MM.1S (cell line): ENCODE measurements around the gene RABGAP1L.

Experiments used
- DNase-seq: peaks from one replicate; pipeline ENCODE4 v3.0.0-alpha.2; 2015
- H2AFZ ChIP-seq: fragments of 300-600 bp; sonication (generic); 2 replicates; pipeline ENCODE4 v1.6.0; 2016; ENCODE audit warnings: antibody characterized with exemption, low read length
- H3F3A ChIP-seq: fragments of 300-600 bp; sonication (generic); 2 replicates; pipeline ENCODE4 v1.6.1; 2016; ENCODE audit warnings: mild to moderate bottlenecking, antibody characterized with exemption, low read length, moderate library complexity, mixed read lengths; ENCODE audit not compliant: insufficient read depth
- H3K27ac ChIP-seq: fragments of 300-600 bp; sonication (generic); 2 replicates; pipeline ENCODE4 v1.5.1; 2016; ENCODE audit warnings: mild to moderate bottlenecking, low read length
- H3K27me3 ChIP-seq: fragments of 300-600 bp; sonication (generic); replicated peaks from 2 replicates; pipeline ENCODE4 v1.6.0; 2016; ENCODE audit warnings: low read length; ENCODE audit not compliant: insufficient read depth
- H3K36me3 ChIP-seq: fragments of 300-600 bp; sonication (generic); replicated peaks from 2 replicates; pipeline ENCODE4 v1.6.1; 2016; ENCODE audit warnings: mild to moderate bottlenecking, low read length, mixed read lengths; ENCODE audit not compliant: insufficient read depth
- H3K4me1 ChIP-seq: fragments of 300-600 bp; sonication (generic); 2 replicates; pipeline ENCODE4 v1.6.1; 2016; ENCODE audit warnings: low read length, mixed read lengths
- H3K4me2 ChIP-seq: fragments of 300-600 bp; sonication (generic); 2 replicates; pipeline ENCODE4 v1.6.0; 2016; ENCODE audit warnings: low read depth, low read length
- H3K4me3 ChIP-seq: fragments of 300-600 bp; sonication (generic); 2 replicates; pipeline ENCODE4 v1.5.1; 2016; ENCODE audit warnings: low read length, mixed read lengths
- H3K79me2 ChIP-seq: fragments of 300-600 bp; sonication (generic); 2 replicates; pipeline ENCODE4 v1.6.1; 2016; ENCODE audit warnings: mixed run types, low read length, mixed read lengths
- H3K9ac ChIP-seq: fragments of 300-600 bp; sonication (generic); 2 replicates; pipeline ENCODE4 v1.6.1; 2016; ENCODE audit warnings: low read length, mixed read lengths
- H3K9me2 ChIP-seq: fragments of 300-600 bp; sonication (generic); replicated peaks from 2 replicates; pipeline ENCODE4 v1.6.1; 2016; ENCODE audit warnings: mild to moderate bottlenecking, low read length, mixed read lengths; ENCODE audit not compliant: insufficient read depth
- H3K9me3 ChIP-seq: fragments of 300-600 bp; sonication (generic); replicated peaks from 2 replicates; pipeline ENCODE4 v1.6.1; 2016; ENCODE audit warnings: mild to moderate bottlenecking, low read length, mixed read lengths; ENCODE audit not compliant: insufficient read depth
- H4K20me1 ChIP-seq: fragments of 300-600 bp; sonication (generic); 2 replicates; pipeline ENCODE4 v1.6.1; 2016; ENCODE audit warnings: mild to moderate bottlenecking, low read length, moderate library complexity, mixed read lengths; ENCODE audit not compliant: insufficient read depth
- EZH2 ChIP-seq: fragments of 300-600 bp; sonication (generic); optimal IDR thresholded peaks from 2 replicates; pipeline ENCODE3; 2017; ENCODE audit warnings: low read depth, mild to moderate bottlenecking, antibody characterized with exemption, low read length, mixed read lengths
- EZH2phosphoT487 ChIP-seq: fragments of 300-600 bp; sonication (generic); IDR thresholded peaks from 2 replicates; pipeline ENCODE4 v1.6.1; 2018; ENCODE audit warnings: antibody characterized with exemption, low read length
- TF ChIP-seq, protein P1 (sequence below): fragments of 300-600 bp; sonication (generic); IDR thresholded peaks from 2 replicates; pipeline ENCODE4 v1.5.1; 2016; ENCODE audit warnings: antibody characterized with exemption, low read length, mixed read lengths

The RABGAP1L gene

DNA sequence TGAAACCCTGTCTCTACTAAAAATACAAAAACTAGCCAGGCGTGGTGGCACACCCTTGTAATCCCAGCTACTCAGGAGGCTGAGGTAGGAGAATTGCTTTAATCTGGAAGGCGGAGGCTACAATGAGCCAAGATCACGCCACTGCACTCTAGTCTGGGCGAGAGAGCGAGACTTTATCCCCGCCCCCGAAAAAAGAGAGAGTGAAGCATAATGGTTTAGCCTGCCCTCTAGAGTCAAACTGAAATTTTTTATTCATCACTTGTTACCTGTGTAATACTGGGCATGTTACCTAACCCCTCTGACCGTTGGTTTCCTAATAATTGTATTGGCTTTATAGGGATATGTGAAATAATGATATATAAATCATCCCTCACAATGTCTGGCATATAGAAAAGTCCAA, 307.3 kb downstream of the RABGAP1L start:
- Histone ChIP-seq H3K4me3 (no peak overlapping the region), H3K9me2 (no peaks in the 10 kb centered on the region), H3K79me2 (no peaks in the 10 kb centered on the region), H3K4me2 (no peak overlapping the region), H2AFZ (no peak overlapping the region), H3K9me3 (no peaks in the 10 kb centered on the region), H4K20me1 (no peaks in the 10 kb centered on the region), H3K27me3 (no peaks in the 10 kb centered on the region), H3K36me3 (no peaks in the 10 kb centered on the region), H3F3A (no peaks in the 10 kb centered on the region), H3K27ac (no peak overlapping the region), H3K9ac (no peak overlapping the region), H3K4me1 (no peaks in the 10 kb centered on the region)
- TF ChIP-seq EZH2phosphoT487: no peak
- TF ChIP-seq, protein P1, sequence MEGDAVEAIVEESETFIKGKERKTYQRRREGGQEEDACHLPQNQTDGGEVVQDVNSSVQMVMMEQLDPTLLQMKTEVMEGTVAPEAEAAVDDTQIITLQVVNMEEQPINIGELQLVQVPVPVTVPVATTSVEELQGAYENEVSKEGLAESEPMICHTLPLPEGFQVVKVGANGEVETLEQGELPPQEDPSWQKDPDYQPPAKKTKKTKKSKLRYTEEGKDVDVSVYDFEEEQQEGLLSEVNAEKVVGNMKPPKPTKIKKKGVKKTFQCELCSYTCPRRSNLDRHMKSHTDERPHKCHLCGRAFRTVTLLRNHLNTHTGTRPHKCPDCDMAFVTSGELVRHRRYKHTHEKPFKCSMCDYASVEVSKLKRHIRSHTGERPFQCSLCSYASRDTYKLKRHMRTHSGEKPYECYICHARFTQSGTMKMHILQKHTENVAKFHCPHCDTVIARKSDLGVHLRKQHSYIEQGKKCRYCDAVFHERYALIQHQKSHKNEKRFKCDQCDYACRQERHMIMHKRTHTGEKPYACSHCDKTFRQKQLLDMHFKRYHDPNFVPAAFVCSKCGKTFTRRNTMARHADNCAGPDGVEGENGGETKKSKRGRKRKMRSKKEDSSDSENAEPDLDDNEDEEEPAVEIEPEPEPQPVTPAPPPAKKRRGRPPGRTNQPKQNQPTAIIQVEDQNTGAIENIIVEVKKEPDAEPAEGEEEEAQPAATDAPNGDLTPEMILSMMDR: no peak
- no peak for TF ChIP-seq EZH2
- no peak for DNase-seq

DNA sequence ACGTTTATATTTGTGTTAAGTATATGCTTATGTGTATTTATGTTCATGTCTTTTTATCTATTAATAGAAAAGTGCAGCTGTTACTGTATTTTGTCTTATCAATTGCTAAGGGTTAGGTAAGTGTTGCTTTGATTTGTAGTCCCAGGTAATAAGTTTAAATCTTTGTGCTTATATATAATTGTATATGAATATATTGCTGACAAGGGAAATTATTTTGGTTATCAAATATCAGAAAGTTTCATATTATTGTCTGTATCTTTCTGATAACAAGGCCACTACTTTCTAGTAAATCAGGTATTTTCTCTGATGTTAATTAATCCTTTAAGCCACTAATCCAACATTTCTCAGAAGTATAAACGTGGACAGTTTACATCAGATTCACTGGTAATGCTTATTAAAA, 309.7 kb downstream of the RABGAP1L start:
- no peak overlapping the region for H3K27ac ChIP-seq
- H3K79me2 ChIP-seq: no peaks in the 10 kb centered on the region
- H3K4me2 ChIP-seq: no peak overlapping the region
- H3F3A ChIP-seq: no peaks in the 10 kb centered on the region
- TF ChIP-seq EZH2phosphoT487 (no peak), EZH2 (no peak)
- TF ChIP-seq, protein P1: no peak
- no peak overlapping the region for H3K9ac ChIP-seq
- no peaks in the 10 kb centered on the region for H4K20me1 ChIP-seq
- no peak for DNase-seq
- H3K4me3 ChIP-seq: no peak overlapping the region
- no peaks in the 10 kb centered on the region for H3K27me3 ChIP-seq
- no peak overlapping the region for H2AFZ ChIP-seq
- H3K4me1 ChIP-seq: no peaks in the 10 kb centered on the region
- no peaks in the 10 kb centered on the region for H3K9me2 ChIP-seq
- no peaks in the 10 kb centered on the region for H3K36me3 ChIP-seq
- no peaks in the 10 kb centered on the region for H3K9me3 ChIP-seq

DNA sequence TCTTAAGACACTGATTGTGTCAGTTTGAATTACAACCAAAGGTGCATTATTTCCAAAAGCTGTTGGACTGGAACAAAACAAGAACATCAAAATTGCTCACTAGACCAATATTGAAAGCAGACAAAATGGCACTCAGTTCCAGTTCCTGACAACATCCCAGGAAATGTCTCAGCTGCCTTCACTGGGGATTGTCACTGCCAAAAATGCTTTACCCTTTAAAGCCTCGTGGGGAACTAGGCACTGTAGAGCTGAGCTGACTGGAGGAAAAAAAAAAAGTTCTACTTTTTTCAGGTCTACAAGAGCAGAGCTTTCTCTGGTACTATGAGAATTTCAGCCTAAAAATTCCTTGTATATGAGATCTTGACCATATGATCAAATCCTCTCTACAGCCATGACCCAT, 310.4 kb downstream of the RABGAP1L start:
- Histone ChIP-seq H4K20me1 (no peaks in the 10 kb centered on the region), H3K9me3 (no peaks in the 10 kb centered on the region), H3K9me2 (no peaks in the 10 kb centered on the region), H3K79me2 (no peaks in the 10 kb centered on the region), H3K4me2 (no peak overlapping the region), H3K36me3 (no peaks in the 10 kb centered on the region), H3K9ac (no peak overlapping the region), H2AFZ (no peak overlapping the region), H3K27me3 (no peaks in the 10 kb centered on the region), H3F3A (no peaks in the 10 kb centered on the region), H3K4me3 (no peak overlapping the region), H3K4me1 (no peaks in the 10 kb centered on the region), H3K27ac (no peak overlapping the region)
- no peak for TF ChIP-seq EZH2phosphoT487
- no peak for TF ChIP-seq EZH2
- TF ChIP-seq, protein P1: no peak
- no peak for DNase-seq

DNA sequence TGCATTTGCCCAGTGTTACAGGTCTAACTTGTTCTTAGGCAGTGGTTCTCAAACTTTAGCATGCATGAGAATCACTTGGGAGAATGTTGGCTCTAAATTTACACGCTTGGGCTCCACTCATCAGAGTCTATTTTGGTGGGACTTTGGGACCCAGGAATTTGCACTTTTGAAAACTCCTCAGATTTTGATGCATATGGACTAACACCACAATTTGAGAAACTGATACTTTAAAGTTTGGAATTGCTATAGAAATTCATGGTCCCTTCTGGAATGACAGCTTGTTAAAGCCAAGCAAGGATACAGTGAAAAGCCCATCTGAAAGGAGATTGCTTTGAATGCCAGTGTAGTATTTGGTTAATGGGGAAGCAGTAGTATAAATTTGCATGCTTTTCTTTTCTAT, 320.0 kb downstream of the RABGAP1L start:
- no peak overlapping the region for H3K9ac ChIP-seq
- H3K79me2 ChIP-seq: no peaks in the 10 kb centered on the region
- TF ChIP-seq, protein P1: no peak
- no peak for TF ChIP-seq EZH2
- no peak for TF ChIP-seq EZH2phosphoT487
- H3K27ac ChIP-seq: no peak overlapping the region
- no peak for DNase-seq
- no peaks in the 10 kb centered on the region for H3K9me3 ChIP-seq
- no peaks in the 10 kb centered on the region for H3K9me2 ChIP-seq
- no peak overlapping the region for H3K4me3 ChIP-seq
- no peaks in the 10 kb centered on the region for H3K4me1 ChIP-seq
- no peaks in the 10 kb centered on the region for H3F3A ChIP-seq
- H3K36me3 ChIP-seq: no peaks in the 10 kb centered on the region
- no peaks in the 10 kb centered on the region for H4K20me1 ChIP-seq
- no peak overlapping the region for H2AFZ ChIP-seq
- no peaks in the 10 kb centered on the region for H3K27me3 ChIP-seq
- H3K4me2 ChIP-seq: no peak overlapping the region
